Naive thymus-derived CD4-positive, alpha-beta T cell (primary cell): ENCODE measurements around the gene CLDND2. TPM values are rescaled to one million over a fixed set of nuclear protein-coding genes. Genes with fewer than 3 reads are reported as not detected.
A peak's percentile ranks its signal among the peaks of the same experiment; 100 is the strongest.

Experiments
- ATAC-seq: fragments of 150-1000 bp; cut with Tn5 transposase; 2 replicates; pipeline ENCODE4 v1.10.0; 2021; ENCODE audit warnings: mild to moderate bottlenecking, moderate library complexity
- CTCF ChIA-PET: fragments of 350-600 bp; sonication (Branson Sonifier 250); formaldehyde crosslinking; loops from one replicate; lab custom pipeline; 2021; ENCODE audit warnings: antibody characterized with exemption; lab: Charles Lee
- POLR2A ChIA-PET: fragments of 350-600 bp; sonication (Branson Sonifier 250); formaldehyde crosslinking; loops from one replicate; lab custom pipeline; 2021; ENCODE audit warnings: antibody characterized with exemption, inconsistent platforms; lab: Charles Lee
- DNase-seq, 9 donors: peaks; one replicate each; pipeline versions ENCODE4 v3.0.0 to v3.0.0-alpha.2; 2020 to 2022; ENCODE audit warnings: mixed read lengths in 1 of 9
- H3K27ac ChIP-seq: one replicate; pipeline ENCODE4 v1.7.0; 2013; ENCODE audit warnings: mild to moderate bottlenecking, low read depth, low read length, moderate library complexity
- H3K27me3 ChIP-seq, 2 donors: one replicate each; pipeline ENCODE4 v1.7.0; 2013; ENCODE audit warnings: low read length in 2 of 2, mild to moderate bottlenecking in 2 of 2, moderate library complexity in 2 of 2; ENCODE audit not compliant: control insufficient read depth in 2 of 2, insufficient read depth in 2 of 2
- H3K36me3 ChIP-seq, 3 experiments: 1 replicate in 2 of 3; 2 replicates in 1 of 3; pipeline ENCODE4 v1.7.0; 2013; ENCODE audit warnings: low read length in 3 of 3, mild to moderate bottlenecking in 3 of 3, moderate library complexity in 1 of 3; ENCODE audit not compliant: insufficient read depth in 3 of 3, control insufficient read depth in 2 of 3
- H3K4me1 ChIP-seq, 2 donors: one replicate each; pipeline ENCODE4 v1.7.0; 2013; ENCODE audit warnings: low read length in 2 of 2, mild to moderate bottlenecking in 2 of 2, moderate library complexity in 1 of 2; ENCODE audit not compliant: control insufficient read depth in 2 of 2, insufficient read depth in 2 of 2
- H3K4me3 ChIP-seq: 2 replicates; pipeline ENCODE4 v1.7.0; 2013; ENCODE audit warnings: mild to moderate bottlenecking, low read length
- H3K9me3 ChIP-seq, 3 experiments: 1 replicate in 2 of 3; 2 replicates in 1 of 3; pipeline ENCODE4 v1.7.0; 2013; ENCODE audit warnings: low read length in 3 of 3; ENCODE audit not compliant: control insufficient read depth in 2 of 3
- H3K27ac Mint-ChIP-seq, 9 donors: one replicate each; pipeline ENCODE4 v1.8.0; 2020 to 2022; ENCODE audit warnings: mixed read lengths in 9 of 9, mild to moderate bottlenecking in 8 of 9, moderate library complexity in 5 of 9, inconsistent platforms in 2 of 9
- H3K27me3 Mint-ChIP-seq, 5 donors: one replicate each; pipeline ENCODE4 v1.8.0; 2021 to 2022; ENCODE audit warnings: mixed read lengths in 5 of 5, mild to moderate bottlenecking in 1 of 5
- H3K36me3 Mint-ChIP-seq, 5 donors: one replicate each; pipeline ENCODE4 v1.8.0; 2020 to 2022; ENCODE audit warnings: mixed read lengths in 5 of 5, mild to moderate bottlenecking in 3 of 5, inconsistent platforms in 1 of 5
- H3K4me1 Mint-ChIP-seq, 7 donors: one replicate each; pipeline ENCODE4 v1.8.0; 2020 to 2022; ENCODE audit warnings: mixed read lengths in 7 of 7, mild to moderate bottlenecking in 3 of 7, inconsistent platforms in 1 of 7
- H3K4me3 Mint-ChIP-seq, 10 donors: one replicate each; pipeline ENCODE4 v1.8.0; 2020 to 2022; ENCODE audit warnings: mild to moderate bottlenecking in 10 of 10, mixed read lengths in 10 of 10, moderate library complexity in 6 of 10, inconsistent platforms in 2 of 10
- H3K9me3 Mint-ChIP-seq, 11 donors: one replicate each; pipeline ENCODE4 v1.8.0; 2020 to 2022; ENCODE audit warnings: mixed read lengths in 11 of 11, mild to moderate bottlenecking in 4 of 11, inconsistent platforms in 1 of 11, moderate library complexity in 1 of 11
- intact Hi-C, 2 donors: fragments of 100-400 bp; cut with micrococcal nuclease; formaldehyde crosslinking; loops; one replicate each; pipeline ENCODE4 v1.15.1; 2023
- polyA plus RNA-seq, 2 donors: library from polyadenylated mRNA; unstranded; fragments of 300-500 nt; fragmentation: Illumina TruSeq; gene quantifications; one replicate each; pipeline ENCODE4 v1.2.3, GENCODE V29; 2021
- total RNA-seq, 6 experiments: library from RNA in 5 of 6; stranded (reverse) in 5 of 6; gene quantifications; 1 replicate in 5 of 6; 2 replicates in 1 of 6; pipeline ENCODE4 v1.2.3 and lab custom pipeline; 2021 to 2026

The CLDND2 gene
- total and polyA plus RNA-seq, 7 experiments from 2014 or later: 0.32 to 13.3 (median 4.4) TPM; not detected in 4

DNA sequence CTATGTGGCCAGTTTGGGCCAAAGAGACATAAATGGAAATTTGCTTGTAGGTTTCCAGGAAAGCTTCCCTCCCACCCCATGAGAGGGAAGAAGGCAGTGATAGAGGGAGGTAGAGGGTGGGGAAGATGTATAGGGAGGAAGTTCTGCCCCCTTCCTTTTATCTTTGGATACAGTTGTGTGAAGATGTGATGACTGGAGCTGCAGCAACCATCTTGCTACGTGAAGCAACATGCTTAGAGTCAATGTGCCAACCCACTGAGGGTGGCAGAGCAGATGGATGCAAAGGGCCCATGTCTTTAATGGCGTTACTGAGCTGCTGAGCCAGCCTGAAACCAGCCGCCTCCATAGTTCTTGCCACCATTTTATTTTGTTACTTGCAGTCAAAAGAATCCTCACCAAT, 37.6 kb downstream of the CLDND2 start:
- ATAC-seq (no peak), DNase-seq (no peak)
- intact Hi-C loops: no loop called here
- H3K27ac ChIP-seq: no peak overlapping the region
- no peak overlapping the region for H3K27ac Mint-ChIP-seq
- H3K4me3 Mint-ChIP-seq: no peak overlapping the region
- ChIA-PET POLR2A (no interaction called here), CTCF (no interaction called here)
- H3K27me3 ChIP-seq: peaks cover 0 to 14% of the 10 kb centered on the region in 2 donors
- no peaks in the 10 kb centered on the region for H3K36me3 ChIP-seq
- no peaks in the 10 kb centered on the region for H3K9me3 ChIP-seq
- H3K4me1 Mint-ChIP-seq: peaks cover 0 to 10% (median 4%) of the 10 kb centered on the region in 7 donors
- H3K27me3 Mint-ChIP-seq: peaks cover 24 to 39% (median 31%) of the 10 kb centered on the region in 5 donors
- peaks cover 0 to 3% of the 10 kb centered on the region in 2 donors for H3K4me1 ChIP-seq
- H3K9me3 Mint-ChIP-seq: peaks cover 0 to 8% (median 1%) of the 10 kb centered on the region in 11 donors
- peaks cover 0 to 10% (median 8%) of the 10 kb centered on the region in 5 donors for H3K36me3 Mint-ChIP-seq
- H3K4me3 ChIP-seq: no peak overlapping the region

DNA sequence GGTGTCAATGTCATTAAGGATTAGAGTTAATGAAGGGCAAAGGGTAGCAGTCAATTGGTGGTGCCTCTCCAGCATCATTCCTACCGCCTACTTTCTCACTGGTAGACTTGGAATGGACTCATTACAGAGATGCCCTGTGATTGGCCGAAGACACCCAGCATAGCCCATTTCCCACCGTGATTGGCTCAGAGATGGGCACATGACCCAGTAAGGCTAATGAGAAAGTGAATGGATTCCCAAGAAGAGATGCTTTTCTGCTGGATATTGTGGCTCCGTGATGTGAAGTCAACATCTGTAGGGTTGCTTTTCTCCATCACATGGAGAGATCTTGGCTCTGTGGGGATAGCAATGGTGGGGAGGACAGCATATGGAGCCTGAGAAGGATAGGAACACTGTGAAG, 38.4 kb downstream of the CLDND2 start:
- ChIA-PET CTCF (no interaction called here), POLR2A (no interaction called here)
- peaks cover 0 to 10% (median 8%) of the 10 kb centered on the region in 5 donors for H3K36me3 Mint-ChIP-seq
- Histone ChIP-seq H3K27ac (no peak overlapping the region), H3K36me3 (no peaks in the 10 kb centered on the region), H3K9me3 (no peaks in the 10 kb centered on the region), H3K27me3 (peaks cover 0 to 14% of the 10 kb centered on the region in 2 donors), H3K4me3 (no peak overlapping the region), H3K4me1 (peaks cover 0 to 3% of the 10 kb centered on the region in 2 donors)
- H3K9me3 Mint-ChIP-seq: peaks cover 0 to 8% (median 3%) of the 10 kb centered on the region in 11 donors
- intact Hi-C loops: no loop called here
- peaks cover 32 to 46% (median 39%) of the 10 kb centered on the region in 5 donors for H3K27me3 Mint-ChIP-seq
- H3K27ac Mint-ChIP-seq: no peak overlapping the region
- peaks cover 0 to 10% (median 5%) of the 10 kb centered on the region in 7 donors for H3K4me1 Mint-ChIP-seq
- H3K4me3 Mint-ChIP-seq: no peak overlapping the region
- DNase-seq (no peak), ATAC-seq (no peak)

DNA sequence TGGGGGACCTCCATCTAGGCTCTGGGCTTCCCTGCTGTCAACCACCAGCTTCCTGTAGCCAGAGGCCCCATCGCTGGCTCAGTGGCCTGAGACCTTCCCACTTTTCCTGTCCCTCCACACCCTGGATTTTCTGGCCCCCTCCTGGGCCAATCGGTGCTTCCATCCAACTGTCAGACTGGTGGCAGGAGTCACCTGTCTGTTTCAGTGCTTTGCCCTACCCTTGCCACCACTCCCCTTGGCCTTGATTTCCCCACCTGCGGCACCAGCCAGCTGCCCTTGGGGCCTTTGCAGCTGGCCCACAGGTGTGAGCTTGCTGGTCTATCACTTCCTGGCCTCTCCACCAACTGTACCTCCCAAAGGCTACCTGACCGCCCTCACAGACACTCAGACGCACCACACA, 39.4 kb downstream of the CLDND2 start:
- Mint-ChIP-seq H3K4me1 (peaks cover 0 to 10% (median 5%) of the 10 kb centered on the region in 7 donors), H3K36me3 (peaks cover 0 to 10% (median 8%) of the 10 kb centered on the region in 5 donors), H3K27me3 (peaks cover 36 to 55% (median 46%) of the 10 kb centered on the region in 5 donors), H3K4me3 (peak overlapping the region in 1 of 10 donors; percentile 26), H3K9me3 (peaks cover 0 to 8% (median 3%) of the 10 kb centered on the region in 11 donors), H3K27ac (no peak overlapping the region)
- H3K4me3 ChIP-seq: no peak overlapping the region
- H3K9me3 ChIP-seq: no peaks in the 10 kb centered on the region
- H3K27me3 ChIP-seq: peaks cover 0 to 14% of the 10 kb centered on the region in 2 donors
- DNase-seq (no peak), ATAC-seq (no peak)
- CTCF ChIA-PET: interaction anchor here (0.6 kb wide), 1 partner anchor 27 kb away, joined by 5 read pairs; no protein-coding TSS in a partner anchor
- H3K4me1 ChIP-seq: peaks cover 0 to 3% of the 10 kb centered on the region in 2 donors
- H3K27ac ChIP-seq: no peak overlapping the region
- intact Hi-C loops: no loop called here
- no peaks in the 10 kb centered on the region for H3K36me3 ChIP-seq
- POLR2A ChIA-PET: no interaction called here

DNA sequence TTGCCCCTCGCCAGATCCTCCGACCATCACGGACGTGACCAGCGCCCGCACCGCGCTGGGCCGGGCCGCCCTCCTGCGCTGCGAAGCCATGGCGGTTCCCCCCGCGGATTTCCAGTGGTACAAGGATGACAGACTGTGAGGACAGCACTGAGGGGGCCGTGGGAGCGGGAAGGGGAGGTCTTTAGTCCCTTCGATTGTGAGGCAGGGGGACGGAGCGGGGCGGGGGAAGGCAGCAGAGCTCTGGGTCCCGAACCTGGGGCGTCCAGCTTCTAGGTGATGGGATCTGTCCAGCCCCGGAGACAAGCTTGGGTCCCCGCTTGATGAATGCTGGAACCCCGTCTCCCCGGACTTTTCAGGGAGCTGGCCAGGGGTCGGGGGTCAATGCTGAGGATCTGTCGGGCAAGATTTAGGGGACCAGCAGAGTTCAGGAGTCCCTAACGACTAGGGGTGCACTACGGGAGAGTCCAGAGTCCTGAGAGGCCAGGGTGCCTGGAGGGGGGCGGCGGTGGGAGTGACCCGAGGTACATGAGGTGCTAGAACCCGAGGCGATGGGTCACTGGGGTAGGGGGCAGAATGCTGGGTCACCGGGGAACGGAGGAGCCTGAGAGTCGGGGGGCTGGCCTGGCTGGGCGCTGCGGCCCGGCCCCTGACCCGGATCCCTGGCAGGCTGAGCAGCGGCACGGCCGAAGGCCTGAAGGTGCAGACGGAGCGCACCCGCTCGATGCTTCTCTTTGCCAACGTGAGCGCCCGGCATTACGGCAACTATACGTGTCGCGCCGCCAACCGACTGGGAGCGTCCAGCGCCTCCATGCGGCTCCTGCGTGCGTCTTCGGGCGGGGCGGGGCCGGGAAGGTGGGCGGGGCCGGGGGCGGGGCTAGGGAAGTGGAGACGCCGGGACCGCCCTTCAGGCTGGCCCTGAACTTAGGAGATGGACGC, 41.5 kb downstream of the CLDND2 start:
- no peaks in the 10 kb centered on the region for H3K36me3 ChIP-seq
- ATAC-seq (peak; percentile 84), DNase-seq (peak in 5 of 9 donors; percentile 18 to 62 (median 28))
- peaks cover 0 to 14% of the 10 kb centered on the region in 2 donors for H3K27me3 ChIP-seq
- ChIA-PET CTCF (no interaction called here), POLR2A (no interaction called here)
- peaks cover 0 to 10% (median 8%) of the 10 kb centered on the region in 5 donors for H3K36me3 Mint-ChIP-seq
- no peak overlapping the region for H3K27ac ChIP-seq
- peak overlapping the region in 9 of 10 donors; percentile 38 to 79 (median 61) for H3K4me3 Mint-ChIP-seq
- H3K9me3 Mint-ChIP-seq: peaks cover 0 to 8% (median 4%) of the 10 kb centered on the region in 11 donors
- intact Hi-C loops: loop anchor here in 1 of 2 donors (1.0 kb wide), 1 partner anchor 40 kb away; no protein-coding TSS in a partner anchor
- H3K27ac Mint-ChIP-seq: no peak overlapping the region
- peaks cover 43 to 74% (median 61%) of the 10 kb centered on the region in 5 donors for H3K27me3 Mint-ChIP-seq
- peaks cover 0 to 10% (median 5%) of the 10 kb centered on the region in 7 donors for H3K4me1 Mint-ChIP-seq
- no peak overlapping the region for H3K4me3 ChIP-seq
- H3K9me3 ChIP-seq: no peaks in the 10 kb centered on the region
- H3K4me1 ChIP-seq: peaks cover 0 to 3% of the 10 kb centered on the region in 2 donors

DNA sequence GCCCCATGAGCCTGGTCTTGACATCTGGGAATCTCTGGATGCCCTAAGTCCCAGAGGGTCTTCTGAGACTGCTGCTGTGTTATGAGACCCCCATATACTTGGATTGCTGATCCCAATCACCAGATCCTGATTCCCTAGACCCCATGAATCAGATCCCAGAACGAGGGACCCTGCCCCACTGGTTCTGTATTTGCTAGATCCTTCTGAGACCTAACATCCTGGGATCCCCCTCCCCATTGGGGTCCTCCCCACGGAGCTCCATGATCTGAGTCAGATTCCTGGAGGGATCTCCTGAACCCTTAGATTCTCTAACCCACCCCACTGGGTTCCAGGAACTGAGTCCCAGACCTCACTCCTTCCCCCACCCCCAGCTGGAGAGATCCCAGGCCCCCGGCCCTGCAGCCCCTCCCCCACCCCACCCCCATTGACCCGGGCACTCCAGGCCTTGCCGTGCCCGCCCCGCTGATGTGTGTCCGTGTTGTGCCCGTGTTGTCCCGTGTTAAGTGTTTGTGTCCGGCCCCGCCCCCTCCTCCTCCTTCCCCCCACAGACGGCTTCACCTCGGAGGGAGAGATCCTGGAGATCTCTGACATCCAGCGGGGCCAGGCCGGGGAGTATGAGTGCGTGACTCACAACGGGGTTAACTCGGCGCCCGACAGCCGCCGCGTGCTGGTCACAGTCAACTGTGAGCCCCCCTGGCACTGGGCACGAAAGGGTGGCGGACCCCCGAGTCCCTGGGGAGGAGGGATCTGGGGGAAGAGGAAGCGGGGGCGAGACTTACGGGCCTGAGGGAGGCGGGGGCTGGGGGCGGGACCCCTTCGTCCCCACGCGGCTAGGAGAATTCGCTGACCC, 42.4 kb downstream of the CLDND2 start:
- CTCF ChIA-PET: no interaction called here
- Histone ChIP-seq H3K27ac (no peak overlapping the region), H3K36me3 (no peaks in the 10 kb centered on the region), H3K27me3 (peaks cover 0 to 14% of the 10 kb centered on the region in 2 donors), H3K4me1 (peaks cover 0 to 3% of the 10 kb centered on the region in 2 donors), H3K4me3 (no peak overlapping the region), H3K9me3 (no peaks in the 10 kb centered on the region)
- DNase-seq (no peak), ATAC-seq (no peak)
- intact Hi-C loops: loop anchor here in 1 of 2 donors (1.0 kb wide), 1 partner anchor 41 kb away; no protein-coding TSS in a partner anchor
- peaks cover 0 to 10% (median 5%) of the 10 kb centered on the region in 7 donors for H3K4me1 Mint-ChIP-seq
- H3K27ac Mint-ChIP-seq: no peak overlapping the region
- POLR2A ChIA-PET: no interaction called here
- H3K9me3 Mint-ChIP-seq: peaks cover 0 to 8% (median 4%) of the 10 kb centered on the region in 11 donors
- H3K27me3 Mint-ChIP-seq: peaks cover 43 to 82% (median 61%) of the 10 kb centered on the region in 5 donors
- peak overlapping the region in 2 of 10 donors; percentile 51 to 70 for H3K4me3 Mint-ChIP-seq
- peaks cover 0 to 10% (median 2%) of the 10 kb centered on the region in 5 donors for H3K36me3 Mint-ChIP-seq
